Activated T-cell treated with anti-CD3 and anti-CD28 coated beads, Interleukin-2, amount 50 U/mL, for 72 hours (primary cell): ENCODE data around the gene TMEM225B. TPM values are rescaled to one million over a fixed set of nuclear protein-coding genes. Genes with fewer than 3 reads are reported as not detected.
A peak's percentile ranks its signal among the peaks of the same experiment; 100 is the strongest.
"Not testable (repeated sequence)": the region's sequence is repeated elsewhere in the genome, so short reads cannot be mapped to it uniquely, and the experiment has no call there.

Experiments
- ATAC-seq, 2 donors: fragments of 150-1000 bp; cut with Tn5 transposase; replicated peaks in 1 of 2; 2 replicates each; pipeline ENCODE4 v1.10.0; 2021; ENCODE audit warnings: moderate library complexity in 2 of 2, mild to moderate bottlenecking in 1 of 2
- DNase-seq, 2 donors: peaks; one replicate each; pipeline ENCODE4 v3.0.0; 2021 to 2022; ENCODE audit warnings: mixed read lengths in 1 of 2
- H3K27ac Mint-ChIP-seq: one replicate; pipeline ENCODE4 v1.8.0; 2022; ENCODE audit warnings: mild to moderate bottlenecking, moderate library complexity, mixed read lengths
- H3K27me3 Mint-ChIP-seq: one replicate; pipeline ENCODE4 v1.8.0; 2022; ENCODE audit warnings: low read depth, mixed read lengths
- H3K36me3 Mint-ChIP-seq, 2 donors: one replicate each; pipeline ENCODE4 v1.8.0; 2022; ENCODE audit warnings: mixed read lengths in 2 of 2, mild to moderate bottlenecking in 1 of 2; ENCODE audit not compliant: insufficient read depth in 2 of 2
- H3K4me1 Mint-ChIP-seq: one replicate; pipeline ENCODE4 v1.8.0; 2022; ENCODE audit warnings: low read depth, mixed read lengths
- H3K4me3 Mint-ChIP-seq, 2 donors: one replicate each; pipeline ENCODE4 v1.8.0; 2022; ENCODE audit warnings: mild to moderate bottlenecking in 2 of 2, mixed read lengths in 2 of 2, moderate library complexity in 2 of 2
- H3K9me3 Mint-ChIP-seq, 2 donors: one replicate each; pipeline ENCODE4 v1.8.0; 2022; ENCODE audit warnings: mixed read lengths in 2 of 2
- total RNA-seq, 2 donors: library from RNA; stranded (reverse); gene quantifications; one replicate each; pipeline ENCODE4 v1.2.3, GENCODE V29; 2022

The TMEM225B gene
- total RNA-seq, 2 donors from 2014 or later: 2.5 to 4.3 TPM

DNA sequence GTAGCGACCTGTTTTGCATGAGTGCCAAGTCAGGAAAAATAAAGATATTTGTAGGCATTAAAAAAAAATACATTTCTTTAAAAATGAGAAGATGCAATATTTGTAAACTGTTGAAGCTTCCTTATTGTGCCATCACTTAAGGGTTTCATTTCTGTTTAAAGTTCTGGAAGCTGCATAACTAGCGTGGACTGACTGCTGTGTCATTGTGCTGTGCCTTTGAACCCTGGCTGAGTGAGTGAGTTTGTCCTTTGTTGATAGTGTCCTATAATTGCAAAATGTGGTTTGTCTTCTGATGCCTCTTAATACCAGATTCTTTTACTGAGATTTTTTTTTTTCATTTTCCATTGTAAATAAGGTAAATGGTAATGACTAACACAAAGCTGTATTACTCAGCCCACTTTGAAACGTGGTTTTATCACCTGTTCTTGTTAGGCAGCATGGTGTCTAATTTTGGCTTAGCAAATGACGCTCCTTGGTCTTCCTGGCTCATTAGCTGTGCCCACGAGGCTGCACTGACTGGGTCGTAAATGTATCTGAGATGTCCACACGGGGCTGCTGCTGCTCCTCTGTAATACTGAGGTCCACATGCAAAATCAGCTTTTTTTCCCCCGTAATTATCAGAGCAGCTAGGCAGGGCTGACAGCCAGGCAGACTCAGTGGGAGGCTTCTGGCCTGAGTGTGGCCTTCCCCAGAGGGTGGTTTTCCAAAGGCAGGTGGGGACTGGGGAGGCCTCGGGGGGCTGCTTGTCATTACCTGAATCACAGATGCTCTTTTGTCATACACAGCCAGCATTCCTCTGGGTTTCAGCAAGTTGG, 33.4 kb downstream of the TMEM225B start:
- ATAC-seq (peak; percentile 91 to 95), DNase-seq (peak; percentile 42 to 52)
- Mint-ChIP-seq H3K9me3 (no peaks in the 10 kb centered on the region), H3K27me3 (no peaks in the 10 kb centered on the region), H3K4me1 (peaks cover 72% of the 10 kb centered on the region), H3K36me3 (peaks cover 19 to 37% of the 10 kb centered on the region in 2 donors), H3K27ac (peak overlapping the region; percentile 92), H3K4me3 (peak overlapping the region; percentile 53 to 66)

DNA sequence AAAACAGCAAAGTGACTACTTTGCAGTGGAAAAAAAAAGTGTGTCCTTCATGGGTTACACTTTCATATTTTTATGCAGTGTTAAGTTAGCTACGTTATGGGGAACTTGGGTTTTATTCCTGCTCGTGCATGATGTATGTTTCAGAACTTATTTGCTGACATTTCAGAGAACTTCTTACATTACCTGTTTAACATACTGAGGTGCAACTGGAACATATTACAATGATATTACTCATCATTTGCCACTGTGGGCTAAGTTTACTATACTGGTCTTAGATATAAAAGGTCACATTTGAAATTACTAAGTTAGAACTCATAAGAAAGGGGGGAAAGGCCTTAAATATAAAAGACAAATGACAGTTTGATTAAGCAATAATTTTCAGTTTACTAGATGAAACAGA, 39.3 kb downstream of the TMEM225B start:
- Mint-ChIP-seq H3K4me3 (peak overlapping the region; percentile 54 to 78), H3K27ac (peak overlapping the region; percentile 97), H3K4me1 (peaks cover 79% of the 10 kb centered on the region), H3K36me3 (peaks cover 11 to 35% of the 10 kb centered on the region in 2 donors)
- not testable (repeated sequence) for DNase-seq, H3K27me3 Mint-ChIP-seq, H3K9me3 Mint-ChIP-seq
- ATAC-seq: peak; percentile 89 to 91

DNA sequence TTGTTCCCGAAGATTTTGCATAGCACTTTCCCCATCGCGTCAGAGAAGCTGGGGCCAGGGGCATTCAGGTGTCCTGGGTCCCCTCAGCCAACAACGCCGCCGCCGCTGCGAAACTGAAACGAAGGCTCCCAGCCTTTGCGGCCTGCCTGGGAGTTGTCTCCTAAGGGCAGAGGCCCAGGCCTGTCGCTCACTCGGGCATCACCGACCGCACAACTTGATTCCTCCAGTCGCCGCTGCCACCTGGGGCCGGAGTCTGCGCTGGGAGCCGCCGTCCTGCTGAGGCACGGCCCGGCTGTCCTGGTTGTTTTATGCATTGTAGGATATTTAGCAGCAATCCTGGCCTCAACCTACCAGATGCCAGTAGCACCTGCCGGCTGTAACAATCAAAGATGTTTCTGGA, 40.7 kb downstream of the TMEM225B start:
- Mint-ChIP-seq H3K36me3 (peaks cover 13 to 30% of the 10 kb centered on the region in 2 donors), H3K4me3 (no peak overlapping the region), H3K27ac (no peak overlapping the region), H3K9me3 (peaks cover 0 to 4% of the 10 kb centered on the region in 2 donors), H3K27me3 (no peaks in the 10 kb centered on the region), H3K4me1 (peaks cover 73% of the 10 kb centered on the region)
- DNase-seq (no peak), ATAC-seq (no peak)

DNA sequence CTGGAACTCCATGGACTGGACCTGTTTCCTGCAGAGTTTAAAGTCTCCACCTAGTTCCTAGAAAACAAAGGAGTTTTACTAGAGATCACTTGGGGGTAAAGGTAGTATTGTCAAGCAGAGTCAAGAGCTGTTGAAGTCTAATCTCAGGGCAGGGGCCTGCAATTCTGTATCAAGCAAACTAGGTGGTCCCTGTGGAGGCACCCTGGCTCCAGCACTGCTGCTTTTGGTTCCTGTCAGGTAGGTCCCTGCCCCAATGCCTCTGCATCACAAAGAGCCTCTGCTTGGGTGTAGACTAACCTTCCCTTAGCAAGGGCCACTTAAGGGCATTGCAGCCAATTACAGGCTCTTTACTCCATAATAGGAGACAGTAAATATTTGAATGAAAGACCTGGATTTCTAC, 41.2 kb downstream of the TMEM225B start:
- peaks cover 13 to 31% of the 10 kb centered on the region in 2 donors for H3K36me3 Mint-ChIP-seq
- no peaks in the 10 kb centered on the region for H3K27me3 Mint-ChIP-seq
- no peak for ATAC-seq
- H3K4me3 Mint-ChIP-seq: no peak overlapping the region
- peaks cover 0 to 4% of the 10 kb centered on the region in 2 donors for H3K9me3 Mint-ChIP-seq
- peaks cover 76% of the 10 kb centered on the region for H3K4me1 Mint-ChIP-seq
- DNase-seq: no peak
- no peak overlapping the region for H3K27ac Mint-ChIP-seq

DNA sequence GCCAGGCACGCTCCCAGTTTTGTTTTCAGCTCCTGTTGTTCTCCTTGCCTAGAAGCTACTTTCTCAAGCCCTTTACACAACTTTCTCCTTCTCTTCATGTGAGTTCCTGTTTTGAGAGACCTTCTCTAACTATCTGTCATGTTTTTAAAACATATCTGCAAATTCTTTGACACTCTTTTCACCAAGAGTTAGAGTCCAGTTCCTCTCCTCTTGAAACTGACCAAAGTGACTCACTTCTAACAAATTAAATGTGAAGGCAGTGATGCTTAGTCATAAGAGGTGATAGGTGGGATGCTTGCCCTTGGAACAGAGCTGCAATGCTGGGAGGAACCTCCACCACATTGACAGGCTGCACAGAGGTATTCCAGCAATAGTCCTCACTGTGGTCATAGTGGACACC, 44.0 kb downstream of the TMEM225B start:
- Mint-ChIP-seq H3K4me1 (peaks cover 64% of the 10 kb centered on the region), H3K9me3 (peaks cover 0 to 4% of the 10 kb centered on the region in 2 donors), H3K4me3 (peak overlapping the region in 1 of 2 donors; percentile 1), H3K27ac (peak overlapping the region; percentile 0), H3K27me3 (no peaks in the 10 kb centered on the region), H3K36me3 (peaks cover 14 to 44% of the 10 kb centered on the region in 2 donors)
- no peak for DNase-seq
- ATAC-seq: peak; percentile 16 to 33

DNA sequence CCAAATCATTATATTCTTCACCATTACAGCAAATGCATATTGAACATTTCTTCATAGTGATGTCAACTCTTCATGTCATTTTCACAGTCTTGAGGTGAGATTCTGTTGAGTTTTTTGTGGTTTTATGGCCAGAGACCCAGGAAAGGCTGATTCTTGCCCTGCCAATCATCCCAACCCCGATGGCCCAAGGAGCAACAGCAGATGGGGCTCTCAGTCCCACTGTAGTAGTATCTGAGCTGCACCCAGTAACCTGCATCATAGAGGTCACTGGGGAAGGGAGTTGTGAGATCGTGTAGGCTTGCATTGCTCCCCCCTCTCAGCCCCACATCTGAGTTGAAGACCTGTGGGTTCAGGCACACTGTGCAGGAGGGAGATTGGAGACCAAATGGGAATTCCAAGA, 45.4 kb downstream of the TMEM225B start:
- no peak overlapping the region for H3K4me3 Mint-ChIP-seq
- no peak overlapping the region for H3K27ac Mint-ChIP-seq
- no peak for DNase-seq
- H3K27me3 Mint-ChIP-seq: no peaks in the 10 kb centered on the region
- ATAC-seq: no peak
- H3K36me3 Mint-ChIP-seq: peaks cover 14 to 46% of the 10 kb centered on the region in 2 donors
- peaks cover 61% of the 10 kb centered on the region for H3K4me1 Mint-ChIP-seq
- peaks cover 0 to 4% of the 10 kb centered on the region in 2 donors for H3K9me3 Mint-ChIP-seq

DNA sequence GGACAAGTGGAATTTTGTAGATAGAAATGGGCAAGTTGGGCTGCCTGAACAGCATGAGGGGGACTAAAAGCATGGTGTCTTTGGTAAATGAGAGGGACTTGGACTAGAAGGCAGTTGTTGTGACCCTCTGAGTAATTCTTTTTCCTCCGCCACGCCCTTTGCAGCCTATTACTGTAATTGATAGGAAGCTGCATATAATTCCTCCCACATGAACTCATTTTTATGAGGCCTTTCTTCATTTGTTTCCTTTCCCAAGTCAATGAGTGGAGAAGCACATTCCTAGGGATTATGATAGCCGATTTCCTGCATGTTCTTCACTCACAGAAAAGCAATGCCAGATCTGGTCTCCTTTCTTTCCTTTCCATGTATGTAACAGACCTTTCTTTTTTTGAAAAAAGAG, 46.4 kb downstream of the TMEM225B start:
- Mint-ChIP-seq H3K27me3 (no peaks in the 10 kb centered on the region), H3K9me3 (peaks cover 0 to 4% of the 10 kb centered on the region in 2 donors), H3K27ac (no peak overlapping the region), H3K4me1 (peaks cover 59% of the 10 kb centered on the region), H3K4me3 (no peak overlapping the region), H3K36me3 (peaks cover 16 to 46% of the 10 kb centered on the region in 2 donors)
- no peak for DNase-seq
- no peak for ATAC-seq

DNA sequence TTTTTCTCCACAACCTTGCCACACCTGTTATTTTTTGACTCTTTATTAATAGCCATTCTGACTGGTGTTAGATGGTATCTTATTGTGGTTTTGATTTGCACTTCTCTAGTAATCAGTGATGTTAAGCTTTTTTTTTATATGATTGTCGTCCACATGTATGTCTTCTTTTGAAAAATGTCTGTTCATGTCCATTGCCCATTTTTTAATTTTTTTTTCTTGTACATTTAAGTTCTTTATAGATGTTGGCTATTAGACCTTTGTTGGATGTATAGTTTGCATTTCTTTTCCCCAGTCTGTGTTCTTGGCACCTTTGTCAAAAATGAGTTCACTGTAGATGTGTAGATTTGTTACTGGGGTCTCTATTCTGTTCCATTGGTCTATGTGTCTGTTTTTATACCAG, 47.5 kb downstream of the TMEM225B start:
- ATAC-seq (no peak), DNase-seq (no peak)
- H3K9me3 Mint-ChIP-seq: peaks cover 0 to 4% of the 10 kb centered on the region in 2 donors
- peaks cover 16 to 40% of the 10 kb centered on the region in 2 donors for H3K36me3 Mint-ChIP-seq
- no peak overlapping the region for H3K27ac Mint-ChIP-seq
- no peak overlapping the region for H3K4me3 Mint-ChIP-seq
- peaks cover 48% of the 10 kb centered on the region for H3K4me1 Mint-ChIP-seq
- no peaks in the 10 kb centered on the region for H3K27me3 Mint-ChIP-seq

DNA sequence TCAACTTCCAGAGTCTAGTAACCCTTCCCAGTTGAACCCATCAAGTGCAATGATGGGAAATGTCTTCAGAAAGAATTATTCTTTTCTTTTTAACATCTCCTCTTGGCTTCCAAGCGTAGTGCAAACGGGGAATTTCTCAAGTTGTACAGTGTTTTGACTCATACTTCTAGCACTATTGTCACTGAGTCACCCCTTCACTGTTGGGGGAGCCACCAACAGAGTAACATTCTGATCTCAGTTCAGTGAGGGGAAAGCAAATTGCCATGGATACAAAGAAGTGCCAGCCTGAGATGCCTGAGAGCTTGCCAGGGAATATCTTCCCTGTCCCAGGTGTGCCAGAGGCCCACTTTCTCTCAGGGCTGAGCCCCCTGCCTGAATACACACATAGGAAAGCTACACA, 50.8 kb downstream of the TMEM225B start:
- peaks cover 6 to 34% of the 10 kb centered on the region in 2 donors for H3K36me3 Mint-ChIP-seq

DNA sequence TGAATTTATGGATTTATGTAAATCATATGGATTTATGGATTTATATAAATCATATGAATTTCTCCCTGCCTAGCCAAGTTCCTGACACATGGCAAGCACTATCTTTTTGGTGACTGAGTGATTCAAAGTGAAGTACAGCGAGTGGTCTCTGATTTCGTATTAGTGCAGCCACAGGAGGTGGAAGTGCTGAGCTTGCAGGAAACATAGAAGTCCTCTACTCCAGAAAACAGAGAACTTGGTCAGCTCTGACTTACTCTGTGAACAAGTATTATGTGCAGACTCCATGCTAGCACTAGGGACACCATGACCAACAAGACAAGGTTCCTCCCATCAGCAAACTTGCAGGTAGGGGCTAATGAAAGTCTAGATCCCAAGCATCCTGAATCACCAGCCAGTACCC, 53.2 kb downstream of the TMEM225B start:
- ATAC-seq (no peak), DNase-seq (no peak)
- Mint-ChIP-seq H3K9me3 (peaks cover 0 to 2% of the 10 kb centered on the region in 2 donors), H3K36me3 (peaks cover 5 to 28% of the 10 kb centered on the region in 2 donors), H3K4me3 (no peak overlapping the region), H3K4me1 (peaks cover 20% of the 10 kb centered on the region), H3K27ac (no peak overlapping the region), H3K27me3 (no peaks in the 10 kb centered on the region)

More for the DNA sequence above, 50.8 kb downstream of the TMEM225B start:
- ATAC-seq: peak; percentile 95 to 98
- Mint-ChIP-seq H3K9me3 (peaks cover 0 to 2% of the 10 kb centered on the region in 2 donors), H3K4me1 (peaks cover 26% of the 10 kb centered on the region), H3K27me3 (no peaks in the 10 kb centered on the region), H3K4me3 (no peak overlapping the region), H3K27ac (peak overlapping the region; percentile 54)
- DNase-seq: peak in 1 of 2 donors; percentile 35

DNA sequence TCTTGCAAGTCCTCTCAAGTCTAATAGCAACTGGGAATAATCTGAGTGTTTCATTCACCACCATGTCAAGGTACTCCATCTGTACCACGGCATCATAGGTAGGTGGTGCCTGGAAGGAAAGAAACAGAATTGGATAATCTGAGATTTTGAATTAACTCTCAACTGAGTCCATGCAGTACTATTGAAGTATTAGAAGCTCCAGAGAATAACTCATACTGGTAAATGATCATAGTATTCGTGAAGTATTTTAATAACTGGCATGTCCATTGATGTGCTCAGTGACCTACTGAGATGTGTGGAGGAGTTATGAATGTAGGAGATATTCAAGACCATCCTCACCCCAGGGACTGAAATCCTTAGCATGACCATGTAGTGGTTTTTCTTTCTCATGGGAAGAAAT, 54.6 kb downstream of the TMEM225B start:
- no peaks in the 10 kb centered on the region for H3K27me3 Mint-ChIP-seq
- H3K36me3 Mint-ChIP-seq: peaks cover 8 to 27% of the 10 kb centered on the region in 2 donors
- no peak for DNase-seq
- H3K4me3 Mint-ChIP-seq: no peak overlapping the region
- H3K9me3 Mint-ChIP-seq: peaks cover 2% of the 10 kb centered on the region in 2 donors
- H3K27ac Mint-ChIP-seq: no peak overlapping the region
- no peak for ATAC-seq
- H3K4me1 Mint-ChIP-seq: peaks cover 16% of the 10 kb centered on the region

DNA sequence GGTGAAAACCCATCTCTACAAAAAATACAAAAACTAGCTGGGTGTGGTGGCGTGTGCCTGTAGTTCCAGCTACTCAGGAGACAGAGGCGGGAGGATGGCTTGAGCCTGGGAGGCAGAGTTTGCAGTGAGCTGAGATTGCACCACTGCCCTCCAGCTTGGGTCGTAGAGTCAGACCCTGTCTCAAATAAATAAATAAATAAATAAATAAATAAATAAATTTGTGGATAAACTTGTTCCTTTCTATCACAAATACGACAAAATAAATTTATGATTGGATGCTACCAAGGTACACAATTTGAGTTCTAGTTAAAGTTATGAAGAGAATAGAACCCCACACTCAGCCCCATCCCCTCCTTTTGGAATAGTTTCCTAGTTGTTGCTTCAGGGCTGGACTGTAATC, 55.2 kb downstream of the TMEM225B start:
- not testable (repeated sequence) for H3K4me1 Mint-ChIP-seq, H3K27me3 Mint-ChIP-seq, H3K9me3 Mint-ChIP-seq, DNase-seq, H3K27ac Mint-ChIP-seq, ATAC-seq, H3K4me3 Mint-ChIP-seq
- peaks cover 8 to 28% of the 10 kb centered on the region in 2 donors for H3K36me3 Mint-ChIP-seq

DNA sequence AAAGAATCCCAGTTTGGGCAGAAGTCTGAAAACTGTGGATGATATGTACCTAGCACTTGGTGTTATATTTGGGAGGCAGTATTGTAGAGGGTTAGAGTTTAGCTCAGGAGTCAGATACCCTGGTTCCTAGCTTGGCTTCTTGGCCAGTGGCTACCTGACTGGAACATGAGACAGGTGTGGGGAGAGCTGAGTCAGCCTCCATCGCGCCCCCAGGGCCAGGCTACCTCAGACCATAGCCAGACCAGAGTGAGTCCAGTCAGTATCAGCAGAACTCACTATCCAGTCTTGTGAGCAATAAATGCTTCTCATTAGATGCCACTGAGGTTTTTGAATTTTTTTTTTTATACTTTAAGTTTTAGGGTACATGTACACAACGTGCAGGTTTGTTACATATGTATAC, 55.7 kb downstream of the TMEM225B start:
- Mint-ChIP-seq H3K4me1 (peaks cover 5% of the 10 kb centered on the region), H3K27ac (no peak overlapping the region), H3K27me3 (no peaks in the 10 kb centered on the region), H3K36me3 (peaks cover 9 to 30% of the 10 kb centered on the region in 2 donors), H3K4me3 (no peak overlapping the region), H3K9me3 (peaks cover 2% of the 10 kb centered on the region in 2 donors)
- ATAC-seq: no peak
- no peak for DNase-seq
